Stimulated activated CD8-positive, alpha-beta memory T cell treated with anti-CD3 and anti-CD28 coated beads, Interleukin-7, amount 100 ng/mL, for 1 hour (primary cell): ENCODE results near the gene DIS3L2.

Source experiments
- DNase-seq, 2 donors: peaks; one replicate each; pipeline ENCODE4 v3.0.0-alpha.2; 2020; ENCODE audit warnings: low read depth in 2 of 2

DIS3L2 gene

GRCh38 chr2:232386490-232386739 lies 424.9 kb downstream of the DIS3L2 start:
- DNase-seq, result no peak
